ENCODE measurements around the gene MEAF6.

The MEAF6 gene

DNA sequence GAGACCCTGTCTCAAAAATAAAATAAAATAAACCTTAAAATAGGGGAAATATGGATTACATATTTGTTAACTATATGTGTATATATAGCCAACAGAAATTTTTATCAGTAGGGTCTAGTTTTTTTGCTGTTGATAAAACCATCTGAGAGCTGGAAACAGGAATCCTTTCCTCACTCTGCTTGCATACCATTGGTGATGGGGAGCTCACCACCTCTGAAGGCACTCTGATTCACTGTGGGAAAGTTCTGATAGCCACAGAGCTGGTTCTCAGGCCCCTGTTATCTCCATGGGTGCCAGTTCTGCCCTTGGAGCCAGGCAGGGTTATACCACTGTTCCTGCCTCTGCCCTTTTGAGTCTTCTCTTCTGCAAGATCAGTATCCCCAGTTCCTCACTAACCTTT lies 58.0 kb downstream of the MEAF6 start:
- POLR2A ChIA-PET: interaction anchor here (1.6 kb wide), 1 partner anchor 18 kb away, joined by 3 read pairs; the partner anchor contains the start of gene ZC3H12A
- no peak for DNase-seq (ENCODE audit: extremely low spot score)
- TF ChIP-seq, protein P1, sequence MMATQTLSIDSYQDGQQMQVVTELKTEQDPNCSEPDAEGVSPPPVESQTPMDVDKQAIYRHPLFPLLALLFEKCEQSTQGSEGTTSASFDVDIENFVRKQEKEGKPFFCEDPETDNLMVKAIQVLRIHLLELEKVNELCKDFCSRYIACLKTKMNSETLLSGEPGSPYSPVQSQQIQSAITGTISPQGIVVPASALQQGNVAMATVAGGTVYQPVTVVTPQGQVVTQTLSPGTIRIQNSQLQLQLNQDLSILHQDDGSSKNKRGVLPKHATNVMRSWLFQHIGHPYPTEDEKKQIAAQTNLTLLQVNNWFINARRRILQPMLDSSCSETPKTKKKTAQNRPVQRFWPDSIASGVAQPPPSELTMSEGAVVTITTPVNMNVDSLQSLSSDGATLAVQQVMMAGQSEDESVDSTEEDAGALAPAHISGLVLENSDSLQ (IDR thresholded peaks at IDR 0.05): no peak
- no peak for TF ChIP-seq SUZ12 (IDR thresholded peaks at IDR 0.05)
- TF ChIP-seq ZNF384 (IDR thresholded peaks at IDR 0.05): no peak
- no peak for TF ChIP-seq FOXM1 (IDR thresholded peaks at IDR 0.05; ENCODE audit: borderline replicate concordance)
- no peak for TF ChIP-seq L3MBTL2 (conservative IDR thresholded peaks at IDR 0.05)
- TF ChIP-seq CTBP1 (IDR thresholded peaks at IDR 0.05; ENCODE audit: borderline replicate concordance): no peak
- no peak for TF ChIP-seq NFRKB (IDR thresholded peaks at IDR 0.05)
- CTCF ChIA-PET: interaction anchor here (1.5 to 3.3 kb wide), 2 partner anchors 16 to 31 kb away, joined by 4 to 22 read pairs; no protein-coding TSS in a partner anchor

DNA sequence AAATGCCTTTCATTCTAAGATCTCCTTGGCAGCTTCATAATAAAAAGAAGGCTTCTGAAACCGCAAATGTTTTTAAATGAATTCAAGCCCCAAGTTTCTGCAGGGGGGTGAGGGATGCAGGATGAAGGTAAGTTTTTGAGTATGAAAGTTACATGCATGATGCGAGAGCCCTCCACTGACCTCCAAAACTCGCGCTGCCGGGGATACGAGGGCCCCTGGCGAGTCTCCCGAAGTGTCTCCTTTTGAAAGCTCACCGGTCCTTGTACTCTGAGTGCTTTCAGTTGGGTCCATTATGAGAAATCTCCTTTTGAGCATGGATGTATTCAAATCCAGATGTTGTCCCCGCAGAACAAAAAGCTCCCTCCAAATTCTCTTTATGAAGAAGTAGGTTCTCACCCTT lies 59.0 kb downstream of the MEAF6 start:
- no peak for DNase-seq (ENCODE audit: extremely low spot score)
- ChIA-PET POLR2A (no interaction called here), CTCF (interaction anchor here (1.2 to 3.3 kb wide), 3 partner anchors 10 to 32 kb away, joined by 3 to 22 read pairs (median 4); no protein-coding TSS in a partner anchor)
- TF ChIP-seq, protein P1 (IDR thresholded peaks at IDR 0.05): no peak
- TF ChIP-seq FOXM1 (IDR thresholded peaks at IDR 0.05; ENCODE audit: borderline replicate concordance): no peak
- TF ChIP-seq NFRKB (IDR thresholded peaks at IDR 0.05): no peak
- no peak for TF ChIP-seq ELF4 (IDR thresholded peaks at IDR 0.05)
- no peak for TF ChIP-seq SUZ12 (IDR thresholded peaks at IDR 0.05)
- no peak for TF ChIP-seq TARDBP (IDR thresholded peaks at IDR 0.05)
- no peak for TF ChIP-seq HDGF (IDR thresholded peaks at IDR 0.05; ENCODE audit: borderline replicate concordance)
- no peak for TF ChIP-seq ARNT (IDR thresholded peaks at IDR 0.05)
- no peak for TF ChIP-seq ZNF384 (IDR thresholded peaks at IDR 0.05)
- TF ChIP-seq CTBP1 (IDR thresholded peaks at IDR 0.05; ENCODE audit: borderline replicate concordance): no peak
- TF ChIP-seq SP1 (IDR thresholded peaks at IDR 0.05): no peak
- no peak for TF ChIP-seq LEF1 (IDR thresholded peaks at IDR 0.05; ENCODE audit: borderline replicate concordance)
- no peak for TF ChIP-seq BHLHE40 (IDR thresholded peaks at IDR 0.05; ENCODE audit: borderline replicate concordance)
- no peak for TF ChIP-seq FOXA1 (IDR thresholded peaks at IDR 0.05)

DNA sequence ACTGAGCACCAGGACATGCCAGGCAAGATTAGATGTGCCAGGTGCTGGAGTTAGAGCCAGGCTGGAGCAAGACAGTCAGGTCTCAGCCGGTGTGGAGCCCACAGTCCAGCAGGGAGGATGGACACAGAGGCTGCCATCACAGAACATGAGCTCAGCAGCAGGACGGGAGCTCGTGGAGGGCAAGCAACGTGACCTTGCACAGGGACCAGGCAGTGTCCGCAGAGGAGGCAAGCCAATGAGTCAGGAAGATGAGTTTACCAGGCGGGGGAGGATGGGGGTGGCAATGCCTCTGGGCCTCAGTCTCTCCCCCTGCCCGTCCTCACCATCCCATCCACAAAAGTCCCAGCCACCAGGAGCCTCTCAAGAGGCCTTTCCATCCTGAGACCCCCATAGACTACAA lies 60.9 kb downstream of the MEAF6 start:
- ChIA-PET POLR2A (no interaction called here), CTCF (interaction anchor here (3.3 kb wide), 1 partner anchor 34 kb away, joined by 22 read pairs; no protein-coding TSS in a partner anchor)
- TF ChIP-seq ZNF384 (IDR thresholded peaks at IDR 0.05) (no peak), FOXA1 (IDR thresholded peaks at IDR 0.05) (no peak), LEF1 (IDR thresholded peaks at IDR 0.05; ENCODE audit: borderline replicate concordance) (no peak), FOXK2 (IDR thresholded peaks at IDR 0.05) (no peak), SUZ12 (IDR thresholded peaks at IDR 0.05) (no peak), SP1 (IDR thresholded peaks at IDR 0.05) (no peak), ARNT (IDR thresholded peaks at IDR 0.05) (no peak), CTBP1 (IDR thresholded peaks at IDR 0.05; ENCODE audit: borderline replicate concordance) (no peak), BHLHE40 (IDR thresholded peaks at IDR 0.05; ENCODE audit: borderline replicate concordance) (no peak), FOXM1 (IDR thresholded peaks at IDR 0.05; ENCODE audit: borderline replicate concordance) (no peak), HDGF (IDR thresholded peaks at IDR 0.05; ENCODE audit: borderline replicate concordance) (no peak), TARDBP (IDR thresholded peaks at IDR 0.05) (no peak), ELF4 (IDR thresholded peaks at IDR 0.05) (no peak), NFRKB (IDR thresholded peaks at IDR 0.05) (no peak)
- TF ChIP-seq, protein P1 (IDR thresholded peaks at IDR 0.05): no peak
- DNase-seq (ENCODE audit: extremely low spot score): no peak

DNA sequence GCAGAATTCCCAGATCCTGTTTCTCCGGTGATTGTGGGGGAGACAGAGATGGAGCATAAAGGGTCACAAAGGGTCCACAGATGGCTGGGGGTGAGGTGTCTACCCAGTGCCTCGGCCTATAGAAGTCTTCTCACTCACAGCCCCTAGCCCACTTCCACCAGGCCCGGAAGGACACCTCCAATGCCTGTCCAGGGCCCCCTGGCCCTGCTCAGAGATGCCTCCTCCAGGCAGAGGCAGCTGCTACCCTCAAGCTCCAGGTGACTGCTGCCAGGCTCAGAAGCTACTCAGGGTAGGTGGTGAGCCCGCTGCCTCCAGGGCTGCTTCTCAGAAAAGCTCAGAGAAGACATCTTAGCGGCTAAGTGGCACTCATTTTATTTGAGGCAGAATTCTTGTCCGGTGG lies 62.1 kb downstream of the MEAF6 start:
- CTCF ChIA-PET: interaction anchor here (0.6 kb wide), 1 partner anchor 352 kb away, joined by 3 read pairs; no protein-coding TSS in a partner anchor
- TF ChIP-seq ELF4 (IDR thresholded peaks at IDR 0.05): no peak
- TF ChIP-seq SUZ12 (IDR thresholded peaks at IDR 0.05): no peak
- no peak for TF ChIP-seq TARDBP (IDR thresholded peaks at IDR 0.05)
- no peak for TF ChIP-seq HDGF (IDR thresholded peaks at IDR 0.05; ENCODE audit: borderline replicate concordance)
- TF ChIP-seq FOXM1 (IDR thresholded peaks at IDR 0.05; ENCODE audit: borderline replicate concordance): no peak
- no peak for TF ChIP-seq ARNT (IDR thresholded peaks at IDR 0.05)
- no peak for TF ChIP-seq CTBP1 (IDR thresholded peaks at IDR 0.05; ENCODE audit: borderline replicate concordance)
- TF ChIP-seq LEF1 (IDR thresholded peaks at IDR 0.05; ENCODE audit: borderline replicate concordance): no peak
- TF ChIP-seq BHLHE40 (IDR thresholded peaks at IDR 0.05; ENCODE audit: borderline replicate concordance): no peak
- no peak for TF ChIP-seq FOXA1 (IDR thresholded peaks at IDR 0.05)
- TF ChIP-seq, protein P1 (IDR thresholded peaks at IDR 0.05): no peak
- no peak for TF ChIP-seq NFRKB (IDR thresholded peaks at IDR 0.05)
- no peak for TF ChIP-seq SP1 (IDR thresholded peaks at IDR 0.05)
- TF ChIP-seq FOXK2 (IDR thresholded peaks at IDR 0.05): no peak
- no peak for TF ChIP-seq ZNF384 (IDR thresholded peaks at IDR 0.05)
- no peak for TF ChIP-seq L3MBTL2 (conservative IDR thresholded peaks at IDR 0.05)
- no peak for DNase-seq (ENCODE audit: extremely low spot score)
- POLR2A ChIA-PET: interaction anchor here (1.0 kb wide), 1 partner anchor 238 kb away, joined by 3 read pairs; a partner anchor contains a TSS

DNA sequence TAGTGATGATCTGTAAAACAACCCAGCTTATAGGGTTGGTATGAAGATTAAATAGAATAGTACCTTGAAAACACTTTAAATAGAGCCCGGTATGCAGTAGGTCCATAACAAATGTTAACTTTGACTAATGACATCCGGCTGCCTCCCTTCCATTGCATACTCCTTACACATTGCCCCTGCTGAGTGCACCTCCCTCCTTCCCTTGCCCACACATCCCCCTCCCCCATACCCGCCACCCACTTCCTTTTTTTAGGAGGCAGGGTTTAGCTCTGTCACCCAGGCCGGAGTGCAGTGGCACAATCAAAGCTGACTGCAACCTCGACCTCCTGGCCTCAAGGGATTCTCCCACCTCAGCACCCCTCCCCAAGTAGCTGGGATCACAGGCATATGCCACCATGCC lies 64.6 kb downstream of the MEAF6 start:
- TF ChIP-seq LEF1 (IDR thresholded peaks at IDR 0.05; ENCODE audit: borderline replicate concordance) (no peak), FOXM1 (IDR thresholded peaks at IDR 0.05; ENCODE audit: borderline replicate concordance) (no peak), L3MBTL2 (conservative IDR thresholded peaks at IDR 0.05) (no peak)
- DNase-seq (ENCODE audit: extremely low spot score): no peak
- CTCF ChIA-PET: interaction anchor here (0.9 to 1.3 kb wide), 3 partner anchors 20 to 41 kb away, joined by 3 to 4 read pairs (median 4); no protein-coding TSS in a partner anchor
- POLR2A ChIA-PET: no interaction called here
